H9 (cell line): ENCODE results near the gene MUSTN1. TPM values are rescaled to one million over a fixed set of nuclear protein-coding genes. Genes with fewer than 3 reads are reported as not detected.

ENCODE experiments used
- DNase-seq: peaks from one replicate; pipeline ENCODE4 v3.0.0-alpha.2; 2017
- H2AFZ ChIP-seq: one replicate; pipeline ENCODE4 v1.6.1; 2013; ENCODE audit warnings: mild to moderate bottlenecking, low read length, control low read depth, moderate library complexity
- H2AK5ac ChIP-seq: 2 replicates; pipeline ENCODE4 v1.6.1; 2013; ENCODE audit warnings: low read length, control low read depth, mixed read lengths; ENCODE audit not compliant: insufficient read length
- H2BK120ac ChIP-seq: one replicate; pipeline ENCODE4 v1.6.1; 2013; ENCODE audit warnings: low read depth, mild to moderate bottlenecking, low read length, control low read depth, inconsistent platforms; ENCODE audit not compliant: poor library complexity, severe bottlenecking
- H2BK12ac ChIP-seq: 2 replicates; pipeline ENCODE4 v1.6.1; 2013; ENCODE audit warnings: low read length, control low read depth, mixed read lengths, low read depth; ENCODE audit not compliant: insufficient read length
- H2BK15ac ChIP-seq: 2 replicates; pipeline ENCODE4 v1.6.1; 2013; ENCODE audit warnings: low read depth, low read length, control low read depth
- H2BK20ac ChIP-seq: one replicate; pipeline ENCODE4 v1.6.1; 2013; ENCODE audit warnings: low read depth, mild to moderate bottlenecking, low read length, control low read depth, inconsistent platforms; ENCODE audit not compliant: poor library complexity, severe bottlenecking
- H2BK5ac ChIP-seq: 2 replicates; pipeline ENCODE4 v1.6.1; 2013; ENCODE audit warnings: low read length, control low read depth, mixed read lengths; ENCODE audit not compliant: insufficient read length
- H3K14ac ChIP-seq: 2 replicates; pipeline ENCODE4 v1.6.1; 2013; ENCODE audit warnings: low read length, control low read depth; ENCODE audit not compliant: insufficient read depth
- H3K18ac ChIP-seq: 2 replicates; pipeline ENCODE4 v1.6.1; 2013; ENCODE audit warnings: low read depth, mild to moderate bottlenecking, mixed read lengths, low read length, control low read depth; ENCODE audit not compliant: insufficient read length
- H3K23ac ChIP-seq: 2 replicates; pipeline ENCODE4 v1.6.1; 2013; ENCODE audit warnings: low read length, control low read depth, mixed read lengths, low read depth; ENCODE audit not compliant: insufficient read length
- H3K23me2 ChIP-seq: 2 replicates; pipeline ENCODE4 v1.6.1; 2013; ENCODE audit warnings: low read depth, mild to moderate bottlenecking, mixed read lengths, low read length, control low read depth; ENCODE audit not compliant: insufficient read length, poor library complexity, severe bottlenecking
- H3K27ac ChIP-seq: 2 replicates; pipeline ENCODE4 v1.5.1; 2013; ENCODE audit warnings: low read length, control low read depth, mixed read lengths, low read depth; ENCODE audit not compliant: insufficient read length
- H3K27me3 ChIP-seq: 2 replicates; pipeline ENCODE4 v1.6.1; 2013; ENCODE audit warnings: low read length, control low read depth, inconsistent platforms; ENCODE audit not compliant: insufficient read depth
- H3K4ac ChIP-seq: 2 replicates; pipeline ENCODE4 v1.6.1; 2013; ENCODE audit warnings: low read depth, mild to moderate bottlenecking, control low read depth, inconsistent platforms, low read length, moderate library complexity
- H3K4me1 ChIP-seq: 2 replicates; pipeline ENCODE4 v1.6.1; 2013; ENCODE audit warnings: low read length, control low read depth, inconsistent platforms; ENCODE audit not compliant: insufficient read depth
- H3K4me2 ChIP-seq: 2 replicates; pipeline ENCODE4 v1.6.1; 2013; ENCODE audit warnings: low read length, control low read depth, mixed read lengths; ENCODE audit not compliant: insufficient read length, insufficient read depth
- H3K56ac ChIP-seq: 2 replicates; pipeline ENCODE4 v1.6.1; 2013; ENCODE audit warnings: low read depth, mild to moderate bottlenecking, mixed read lengths, low read length, control low read depth; ENCODE audit not compliant: insufficient read length
- H3K79me1 ChIP-seq: 2 replicates; pipeline ENCODE4 v1.6.1; 2013; ENCODE audit warnings: low read depth, mild to moderate bottlenecking, moderate library complexity, low read length, control low read depth, inconsistent platforms; ENCODE audit not compliant: insufficient read depth, poor library complexity, severe bottlenecking
- H3K79me2 ChIP-seq: 2 replicates; pipeline ENCODE4 v1.6.1; 2013; ENCODE audit warnings: low read length, control low read depth, inconsistent platforms; ENCODE audit not compliant: insufficient read depth
- H3K9ac ChIP-seq: 2 replicates; pipeline ENCODE4 v1.6.1; 2013; ENCODE audit warnings: low read length, control low read depth, mixed read lengths; ENCODE audit not compliant: insufficient read length; ENCODE audit errors: extremely low read depth
- H3K9me3 ChIP-seq: one replicate; pipeline ENCODE4 v1.6.1; 2013; ENCODE audit warnings: low read depth, low read length, inconsistent platforms; ENCODE audit not compliant: control insufficient read depth
- H3T11ph ChIP-seq: one replicate; pipeline ENCODE4 v1.6.1; 2013; ENCODE audit warnings: mild to moderate bottlenecking, low read length, control low read depth, inconsistent platforms
- H4K20me1 ChIP-seq: one replicate; pipeline ENCODE4 v1.6.1; 2013; ENCODE audit not compliant: control insufficient read depth, insufficient read length, insufficient read depth
- H4K5ac ChIP-seq: 2 replicates; pipeline ENCODE4 v1.6.1; 2013; ENCODE audit warnings: low read depth, mild to moderate bottlenecking, mixed read lengths, low read length, control low read depth; ENCODE audit not compliant: insufficient read length
- H4K8ac ChIP-seq: replicated peaks from 2 replicates; pipeline ENCODE4 v1.6.1; 2013; ENCODE audit warnings: low read length, control low read depth, mixed read lengths, low read depth; ENCODE audit not compliant: insufficient read length
- H4K91ac ChIP-seq: 2 replicates; pipeline ENCODE4 v1.6.1; 2013; ENCODE audit warnings: low read depth, mild to moderate bottlenecking, moderate library complexity, mixed read lengths, low read length, control low read depth; ENCODE audit not compliant: insufficient read length
- H3K27ac Mint-ChIP-seq, 3 experiments: 2 replicates in 2 of 3; 3 replicates in 1 of 3; pipeline ENCODE4 v1.8.0; 2020 to 2021; ENCODE audit warnings: mixed read lengths in 3 of 3, mild to moderate bottlenecking in 1 of 3, moderate library complexity in 1 of 3
- H3K27me3 Mint-ChIP-seq: 2 replicates; pipeline ENCODE4 v1.8.0; 2021; ENCODE audit warnings: low read depth, mild to moderate bottlenecking, moderate library complexity, mixed read lengths
- H3K36me3 Mint-ChIP-seq, 3 experiments: 2 replicates in 2 of 3; 3 replicates in 1 of 3; pipeline ENCODE4 v1.8.0; 2020 to 2021; ENCODE audit warnings: low read depth in 3 of 3, mixed read lengths in 3 of 3; ENCODE audit not compliant: insufficient read depth in 1 of 3
- H3K4me1 Mint-ChIP-seq, 2 experiments: 2 replicates each; pipeline ENCODE4 v1.8.0; 2020; ENCODE audit warnings: mixed read lengths in 2 of 2
- H3K4me3 Mint-ChIP-seq, 2 experiments: 2 replicates in 1 of 2; 3 replicates in 1 of 2; pipeline ENCODE4 v1.8.0; 2020 to 2021; ENCODE audit warnings: mild to moderate bottlenecking in 2 of 2, mixed read lengths in 2 of 2, moderate library complexity in 1 of 2
- H3K9me3 Mint-ChIP-seq, 2 experiments: 2 replicates in 1 of 2; 3 replicates in 1 of 2; pipeline ENCODE4 v1.8.0; 2020; ENCODE audit warnings: mild to moderate bottlenecking in 2 of 2, mixed read lengths in 2 of 2, moderate library complexity in 1 of 2
- CTCF ChIP-seq: fragments of 200-600 bp; sonication (generic); conservative IDR thresholded peaks from 3 replicates; pipeline ENCODE4 v1.8.0; 2021; ENCODE audit warnings: antibody characterized with exemption, mild to moderate bottlenecking
- WGBS: extraction: QIAGEN DNeasy Blood & Tissue Kit; methylation state at CpG from one replicate; pipeline ENCODE4 v1.1.7; 2013; ENCODE audit warnings: missing lambda C conversion rate, low lambda C conversion rate, mixed read lengths; ENCODE audit not compliant: insufficient read length; ENCODE audit errors: extremely low coverage; 5-methylcytosine and 5-hydroxymethylcytosine counted together
- total RNA-seq: library from RNA; stranded (reverse); gene quantifications from 2 replicates; pipeline ENCODE4 v1.2.1, GENCODE V29; 2021

Gene MUSTN1
- total RNA-seq, 1 experiment from 2014 or later = 0.72 TPM

- H3K9me3 Mint-ChIP-seq = no peaks in the 10 kb centered on the region
Measured at GRCh38 chr3:52836471-52836845, 1.6 kb upstream of the MUSTN1 start.

More at GRCh38 chr3:52836471-52836845, 1.6 kb upstream of the MUSTN1 start:
- no peak overlapping the region for H2BK120ac ChIP-seq
- Mint-ChIP-seq H3K4me3 (no peak overlapping the region), H3K27ac (no peak overlapping the region), H3K36me3 (peaks cover 0 to 9% (median 0%) of the 10 kb centered on the region in 3 experiments; a peak in 3 of 7 replicates), H3K27me3 (no peaks in the 10 kb centered on the region), H3K4me1 (peaks cover 13 to 24% of the 10 kb centered on the region in 2 experiments)
- no peak overlapping the region for H3K4me2 ChIP-seq
- no peak overlapping the region for H3K4ac ChIP-seq
- no peaks in the 10 kb centered on the region for H3K23me2 ChIP-seq
- no peak for DNase-seq
- H4K5ac ChIP-seq = no peak overlapping the region
- no peak overlapping the region for H3K56ac ChIP-seq
- H2AK5ac ChIP-seq = no peak overlapping the region
- H3K9ac ChIP-seq = no peak overlapping the region
- H2BK20ac ChIP-seq = no peak overlapping the region
- H2BK12ac ChIP-seq = no peak overlapping the region
- no peak overlapping the region for H3K23ac ChIP-seq
- H3K27me3 ChIP-seq = no peaks in the 10 kb centered on the region; the same call in 1 of the 2 replicates
- H3K9me3 ChIP-seq = no peaks in the 10 kb centered on the region
- no CpG with 5 or more reads among the region's 5 CpGs for WGBS
- TF ChIP-seq CTCF = no peak
- no peak overlapping the region for H2BK5ac ChIP-seq
- H3K4me1 ChIP-seq = no peaks in the 10 kb centered on the region
- H4K8ac ChIP-seq = no peak overlapping the region
- no peaks in the 10 kb centered on the region for H3K79me1 ChIP-seq
- H2BK15ac ChIP-seq = no peak overlapping the region
- H4K91ac ChIP-seq = no peak overlapping the region
- no peak overlapping the region for H3K18ac ChIP-seq
- H3K79me2 ChIP-seq = no peaks in the 10 kb centered on the region
- no peak overlapping the region for H2AFZ ChIP-seq
- H3K27ac ChIP-seq = no peak overlapping the region
- H3T11ph ChIP-seq = no peak overlapping the region
- no peaks in the 10 kb centered on the region for H4K20me1 ChIP-seq
- H3K14ac ChIP-seq = no peak overlapping the region
